ENCODE measurements around the gene AHSG.
A peak's percentile ranks its signal among the peaks of the same experiment; 100 is the strongest.
"Not testable (repeated sequence)": the region's sequence is repeated elsewhere in the genome, so short reads cannot be mapped to it uniquely, and the experiment has no call there.

The AHSG gene, protein sequence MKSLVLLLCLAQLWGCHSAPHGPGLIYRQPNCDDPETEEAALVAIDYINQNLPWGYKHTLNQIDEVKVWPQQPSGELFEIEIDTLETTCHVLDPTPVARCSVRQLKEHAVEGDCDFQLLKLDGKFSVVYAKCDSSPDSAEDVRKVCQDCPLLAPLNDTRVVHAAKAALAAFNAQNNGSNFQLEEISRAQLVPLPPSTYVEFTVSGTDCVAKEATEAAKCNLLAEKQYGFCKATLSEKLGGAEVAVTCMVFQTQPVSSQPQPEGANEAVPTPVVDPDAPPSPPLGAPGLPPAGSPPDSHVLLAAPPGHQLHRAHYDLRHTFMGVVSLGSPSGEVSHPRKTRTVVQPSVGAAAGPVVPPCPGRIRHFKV

DNA sequence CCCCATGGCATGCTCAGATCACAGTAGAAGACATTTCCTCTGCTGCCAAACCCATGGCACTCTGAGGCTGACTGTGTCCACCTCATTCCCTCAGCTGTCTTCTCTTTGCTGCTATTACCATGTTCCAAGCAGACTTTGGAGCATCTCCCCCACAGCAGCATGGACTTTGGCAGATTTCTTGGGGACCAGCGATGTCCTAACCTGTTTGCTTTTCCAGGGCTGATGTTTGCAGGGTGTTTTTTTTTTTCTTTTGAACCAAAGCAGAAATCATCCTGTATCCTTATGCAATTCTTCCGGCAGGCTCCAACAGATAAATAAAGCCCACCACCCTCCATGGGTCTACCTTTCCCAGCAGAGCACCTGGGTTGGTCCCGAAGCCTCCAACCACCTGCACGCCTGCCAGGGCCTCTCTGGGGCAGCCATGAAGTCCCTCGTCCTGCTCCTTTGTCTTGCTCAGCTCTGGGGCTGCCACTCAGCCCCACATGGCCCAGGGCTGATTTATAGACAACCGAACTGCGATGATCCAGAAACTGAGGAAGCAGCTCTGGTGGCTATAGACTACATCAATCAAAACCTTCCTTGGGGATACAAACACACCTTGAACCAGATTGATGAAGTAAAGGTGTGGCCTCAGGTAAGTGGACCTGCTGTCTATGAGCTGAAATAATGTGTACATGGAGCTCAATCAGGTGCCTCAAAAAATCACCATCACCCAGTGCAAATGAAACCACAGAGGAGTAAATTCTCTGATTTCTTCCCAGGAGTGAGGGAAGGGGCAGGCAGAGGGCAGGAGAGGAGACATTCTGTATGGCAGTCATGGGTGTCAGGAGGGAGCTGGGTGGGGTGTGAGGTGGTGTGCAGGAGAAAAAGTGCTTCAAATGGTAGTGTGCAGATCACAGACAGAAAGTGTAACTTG is at the start of gene AHSG:
TSS of gene AHSG (plus strand) at position 340 of the 916 bp plus-strand sequence. CDS start at position 422, 82 bp downstream.
- Mint-ChIP-seq H3K36me3 (ENCODE audit: low read depth) (no peaks in the 10 kb centered on the region), H3K4me3 (no peak within 1 kb of the TSS), H3K27ac (no peak within 1 kb of the TSS), H3K27me3 (peaks cover 31% of the 10 kb centered on the region), H3K9me3 (no peaks in the 10 kb centered on the region), H3K4me1 (ENCODE audit: low read depth) (peaks cover 21% of the 10 kb centered on the region)

DNA sequence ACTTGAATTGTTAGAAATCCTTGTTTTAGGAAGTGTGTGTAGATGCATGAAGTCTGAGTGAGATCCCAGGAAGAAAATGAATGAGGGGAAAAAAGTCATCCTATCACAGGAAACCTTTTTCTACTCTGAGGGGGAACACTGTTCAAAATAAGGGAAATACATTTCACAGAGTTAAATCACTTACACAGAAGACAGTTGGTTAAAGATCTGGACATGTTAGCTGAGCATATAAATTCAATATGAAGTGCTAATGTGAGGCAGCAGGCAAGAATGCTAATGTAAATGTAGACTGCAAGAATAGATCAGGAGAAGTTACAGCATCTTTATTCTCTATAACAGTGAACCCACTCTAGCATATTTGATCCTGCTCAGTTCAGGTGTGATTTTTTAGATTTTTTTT is 48.3 kb upstream of the AHSG start:
- Mint-ChIP-seq H3K36me3 (ENCODE audit: low read depth) (peaks cover 42% of the 10 kb centered on the region), H3K27me3 (no peaks in the 10 kb centered on the region), H3K4me3 (no peak overlapping the region), H3K27ac (no peak overlapping the region), H3K4me1 (ENCODE audit: low read depth) (peaks cover 74% of the 10 kb centered on the region), H3K9me3 (no peaks in the 10 kb centered on the region)

DNA sequence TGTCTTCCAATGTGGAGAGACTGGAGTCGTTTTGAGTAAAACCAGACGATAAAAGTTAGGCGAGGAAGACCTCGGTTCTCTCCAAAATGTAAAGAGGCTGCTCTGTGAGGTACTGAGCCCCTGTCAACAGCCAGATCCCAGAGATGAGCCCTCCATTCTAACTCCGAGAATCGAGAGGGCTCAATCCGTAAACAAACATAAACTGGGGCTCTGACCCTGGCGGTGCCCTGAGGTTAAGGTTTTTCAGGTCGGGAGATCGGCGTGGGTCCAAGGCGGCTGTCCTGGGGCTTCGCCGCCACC is 46.1 kb upstream of the AHSG start:
- H3K4me3 Mint-ChIP-seq: peak overlapping the region; percentile 99
- peaks cover 36% of the 10 kb centered on the region for H3K36me3 Mint-ChIP-seq (ENCODE audit: low read depth)
- H3K9me3 Mint-ChIP-seq: no peaks in the 10 kb centered on the region

DNA sequence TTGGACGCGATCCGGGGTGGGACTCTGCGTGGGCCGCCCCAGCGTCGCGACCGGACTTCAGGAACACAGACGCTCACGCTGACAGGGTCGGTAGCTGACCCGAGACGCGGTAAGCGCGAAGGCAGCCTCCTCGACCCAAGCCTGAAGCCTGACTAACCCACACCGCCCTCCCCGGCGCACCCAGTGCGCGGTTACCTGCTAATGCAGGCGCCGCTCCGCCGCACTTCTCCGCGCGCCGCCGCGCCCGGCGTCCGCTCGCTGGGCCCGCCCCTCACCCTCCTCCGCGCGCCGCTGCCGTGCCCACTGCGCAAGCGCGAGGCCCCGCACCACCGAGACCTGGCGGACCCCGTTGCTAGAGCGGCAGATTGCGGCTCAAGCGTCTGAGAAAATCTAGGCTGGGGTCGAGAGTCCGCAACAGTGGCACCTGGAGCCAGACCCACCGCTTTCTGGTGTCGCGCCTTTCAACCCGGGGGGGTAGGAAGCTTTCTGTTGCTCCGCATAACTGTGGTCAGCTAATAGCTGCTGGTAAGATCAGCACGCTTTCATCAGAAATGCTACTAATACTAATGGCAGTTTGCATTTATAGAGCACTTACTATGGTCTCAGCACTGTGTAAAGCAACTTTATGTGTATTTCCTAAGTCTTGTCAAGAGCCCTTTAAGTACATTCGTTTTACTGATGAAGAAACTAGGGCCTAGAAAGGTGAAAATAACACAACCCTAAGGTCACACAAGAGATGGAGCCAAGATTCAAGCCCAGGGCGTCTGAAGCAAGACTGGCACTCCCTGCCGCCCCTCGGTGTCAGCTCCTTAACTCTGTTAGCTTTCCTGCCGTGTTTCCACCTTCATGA is 45.6 kb upstream of the AHSG start, which contains the start of gene TBCCD1:
TSS of gene TBCCD1 (minus strand) at position 268 of the 850 bp plus-strand sequence. CDS start 3,010 bp downstream, outside the sequence.
- H3K9me3 Mint-ChIP-seq: no peaks in the 10 kb centered on the region
- peak within 1 kb of the TSS; percentile 88 for H3K27ac Mint-ChIP-seq
- peaks cover 69% of the 10 kb centered on the region for H3K4me1 Mint-ChIP-seq (ENCODE audit: low read depth)
- peaks cover 34% of the 10 kb centered on the region for H3K36me3 Mint-ChIP-seq (ENCODE audit: low read depth)
- H3K27me3 Mint-ChIP-seq: no peaks in the 10 kb centered on the region
- H3K4me3 Mint-ChIP-seq: peak within 1 kb of the TSS; percentile 99

More for the DNA sequence above, 46.1 kb upstream of the AHSG start:
- Mint-ChIP-seq H3K27ac (peak overlapping the region; percentile 88), H3K27me3 (no peaks in the 10 kb centered on the region), H3K4me1 (ENCODE audit: low read depth) (peaks cover 70% of the 10 kb centered on the region)

DNA sequence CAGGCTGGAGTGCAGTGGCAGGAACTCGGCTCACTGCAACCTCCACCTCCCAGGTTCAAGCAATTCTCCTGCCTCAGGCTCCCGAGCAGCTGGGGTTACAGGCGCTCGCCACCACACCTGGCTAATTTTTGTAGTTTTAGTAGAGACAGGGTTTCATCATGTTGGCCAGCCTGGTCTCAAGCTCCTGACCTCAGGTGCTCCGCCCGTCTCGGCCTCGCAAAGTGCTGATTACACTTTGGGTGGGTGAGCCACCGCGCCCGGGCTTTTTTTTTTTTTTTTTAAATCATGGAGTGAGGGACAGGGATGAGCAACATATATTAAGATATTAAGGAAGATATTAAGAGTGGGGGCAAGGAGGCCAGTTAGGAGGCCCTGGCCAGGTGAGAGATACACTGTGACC is 43.5 kb upstream of the AHSG start:
- H3K4me1 Mint-ChIP-seq (ENCODE audit: low read depth): peaks cover 71% of the 10 kb centered on the region
- not testable (repeated sequence) for H3K27me3 Mint-ChIP-seq, H3K9me3 Mint-ChIP-seq
- peaks cover 34% of the 10 kb centered on the region for H3K36me3 Mint-ChIP-seq (ENCODE audit: low read depth)
- H3K4me3 Mint-ChIP-seq: peak overlapping the region; percentile 99
- H3K27ac Mint-ChIP-seq: peak overlapping the region; percentile 94

DNA sequence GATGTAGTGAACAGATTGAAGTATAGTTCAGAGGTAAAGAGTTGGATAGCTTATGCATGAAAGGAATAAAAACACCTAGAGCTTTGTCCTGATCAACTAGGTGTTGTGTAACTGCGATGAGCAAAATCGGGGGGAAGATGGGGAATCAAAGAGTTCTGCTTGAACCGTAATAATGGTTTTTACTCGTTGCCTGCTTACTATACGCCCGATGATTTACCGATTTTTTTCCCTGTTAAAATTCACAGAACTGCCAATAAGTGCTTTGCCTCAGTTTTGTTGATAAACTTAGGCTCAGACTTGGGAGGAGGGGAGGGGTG is 43.1 kb upstream of the AHSG start:
- H3K27ac Mint-ChIP-seq: peak overlapping the region; percentile 94
- peaks cover 71% of the 10 kb centered on the region for H3K4me1 Mint-ChIP-seq (ENCODE audit: low read depth)

DNA sequence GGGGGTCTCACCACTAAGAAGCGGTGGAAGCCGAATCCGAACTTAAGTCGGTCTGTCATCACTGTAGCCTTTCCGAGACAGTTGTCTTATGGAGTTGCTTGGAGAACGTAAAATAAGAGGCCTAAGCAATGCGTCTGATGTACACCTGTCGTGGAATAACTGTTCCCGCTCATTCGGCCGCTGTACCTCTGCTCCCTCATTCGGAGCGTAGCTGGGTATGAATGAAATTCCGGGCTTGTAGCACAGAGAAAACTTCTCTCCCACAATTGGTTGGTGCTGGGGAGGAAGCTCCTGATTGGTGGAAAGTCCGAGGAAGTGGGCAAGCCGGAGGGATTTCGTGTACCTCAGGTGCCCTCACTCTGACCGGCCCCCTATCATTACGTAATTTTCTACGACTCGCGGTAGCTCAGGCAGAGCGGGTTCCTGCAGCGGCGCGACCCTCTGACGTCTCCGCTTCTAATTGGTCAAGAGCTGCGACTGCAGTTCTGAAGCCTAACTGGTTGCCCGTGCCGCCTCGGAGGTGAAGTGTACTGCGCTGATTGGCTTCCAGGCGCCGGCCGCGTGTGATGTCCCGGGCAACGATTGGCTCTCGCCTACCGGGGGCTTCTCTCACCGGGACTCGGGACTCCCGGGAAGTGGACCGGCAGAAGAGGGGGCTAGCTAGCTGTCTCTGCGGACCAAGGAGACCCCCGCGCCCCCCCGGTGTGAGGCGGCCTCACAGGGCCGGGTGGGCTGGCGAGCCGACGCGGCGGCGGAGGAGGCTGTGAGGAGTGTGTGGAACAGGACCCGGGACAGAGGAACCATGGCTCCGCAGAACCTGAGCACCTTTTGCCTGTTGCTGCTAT is 42.5 kb upstream of the AHSG start, which contains the start of gene DNAJB11:
TSS of gene DNAJB11 (plus strand) at position 625 of the 845 bp plus-strand sequence. CDS start at position 803, 178 bp downstream.
- H3K36me3 Mint-ChIP-seq (ENCODE audit: low read depth): peaks cover 36% of the 10 kb centered on the region
- no peaks in the 10 kb centered on the region for H3K9me3 Mint-ChIP-seq
- H3K4me3 Mint-ChIP-seq: peak within 1 kb of the TSS; percentile 99
- peak within 1 kb of the TSS; percentile 94 for H3K27ac Mint-ChIP-seq
- H3K4me1 Mint-ChIP-seq (ENCODE audit: low read depth): peaks cover 72% of the 10 kb centered on the region
- no peaks in the 10 kb centered on the region for H3K27me3 Mint-ChIP-seq

More for the DNA sequence above, 43.1 kb upstream of the AHSG start:
- peaks cover 33% of the 10 kb centered on the region for H3K36me3 Mint-ChIP-seq (ENCODE audit: low read depth)
- peak overlapping the region; percentile 99 for H3K4me3 Mint-ChIP-seq
- H3K27me3 Mint-ChIP-seq: no peaks in the 10 kb centered on the region
- no peaks in the 10 kb centered on the region for H3K9me3 Mint-ChIP-seq

DNA sequence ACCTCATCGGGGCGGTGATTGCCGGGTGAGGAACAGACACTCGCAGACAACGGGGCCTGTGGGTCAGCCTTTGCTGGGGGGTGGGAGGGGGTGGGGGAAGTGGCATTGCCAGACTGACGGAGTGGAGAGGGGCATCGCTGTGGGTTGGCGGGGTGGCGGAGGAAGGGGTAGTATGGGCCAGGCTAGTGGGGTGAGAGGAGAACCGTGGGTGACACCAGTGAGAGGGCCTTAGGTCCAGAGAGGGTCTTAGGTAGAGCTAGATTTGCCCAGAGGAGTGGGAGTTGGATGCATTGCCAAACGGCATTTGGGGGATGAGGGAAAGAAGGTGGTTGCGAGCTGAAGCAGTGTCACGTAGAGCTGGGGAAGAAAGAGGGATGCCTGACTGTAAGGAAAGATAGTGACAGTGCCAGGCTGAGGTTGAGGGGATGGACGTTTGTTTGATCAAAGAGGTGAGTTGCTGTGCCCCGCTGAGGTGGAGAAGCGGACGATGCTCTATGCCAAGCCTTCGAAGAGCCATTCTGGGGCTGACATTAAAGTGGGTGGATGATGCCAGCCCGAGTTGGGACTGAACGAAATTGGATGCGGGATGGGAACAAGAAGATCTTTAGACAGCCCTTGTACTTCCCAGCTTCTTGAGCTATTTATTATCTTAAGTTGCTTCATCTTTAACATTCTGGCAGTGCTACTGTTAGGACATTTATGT is 41.8 kb upstream of the AHSG start:
- H3K9me3 Mint-ChIP-seq: no peaks in the 10 kb centered on the region
- H3K27ac Mint-ChIP-seq: peak overlapping the region; percentile 94
- peak overlapping the region; percentile 99 for H3K4me3 Mint-ChIP-seq
- no peaks in the 10 kb centered on the region for H3K27me3 Mint-ChIP-seq
- H3K36me3 Mint-ChIP-seq (ENCODE audit: low read depth): peaks cover 44% of the 10 kb centered on the region
- peaks cover 73% of the 10 kb centered on the region for H3K4me1 Mint-ChIP-seq (ENCODE audit: low read depth)

DNA sequence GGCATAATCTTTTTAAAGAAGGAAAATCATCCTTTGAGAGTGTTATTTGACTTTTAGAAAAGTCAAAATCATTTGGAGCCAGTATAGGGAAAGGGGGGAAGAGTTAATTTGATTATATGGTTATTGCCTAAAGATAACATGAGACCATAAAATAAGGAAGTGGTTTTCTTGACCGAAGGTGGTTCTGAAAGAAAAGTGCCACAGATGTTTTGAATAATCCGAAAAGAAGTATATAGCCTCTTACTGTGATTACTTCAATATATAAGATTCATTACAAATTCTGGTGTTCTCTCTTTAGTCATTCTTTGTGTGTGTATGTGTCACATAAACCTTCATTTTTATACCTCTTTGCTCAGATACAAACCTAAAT is 41.2 kb upstream of the AHSG start:
- Mint-ChIP-seq H3K4me1 (ENCODE audit: low read depth) (peaks cover 70% of the 10 kb centered on the region), H3K27me3 (no peaks in the 10 kb centered on the region), H3K9me3 (no peaks in the 10 kb centered on the region), H3K27ac (peak overlapping the region; percentile 94), H3K36me3 (ENCODE audit: low read depth) (peaks cover 49% of the 10 kb centered on the region), H3K4me3 (peak overlapping the region; percentile 99)

DNA sequence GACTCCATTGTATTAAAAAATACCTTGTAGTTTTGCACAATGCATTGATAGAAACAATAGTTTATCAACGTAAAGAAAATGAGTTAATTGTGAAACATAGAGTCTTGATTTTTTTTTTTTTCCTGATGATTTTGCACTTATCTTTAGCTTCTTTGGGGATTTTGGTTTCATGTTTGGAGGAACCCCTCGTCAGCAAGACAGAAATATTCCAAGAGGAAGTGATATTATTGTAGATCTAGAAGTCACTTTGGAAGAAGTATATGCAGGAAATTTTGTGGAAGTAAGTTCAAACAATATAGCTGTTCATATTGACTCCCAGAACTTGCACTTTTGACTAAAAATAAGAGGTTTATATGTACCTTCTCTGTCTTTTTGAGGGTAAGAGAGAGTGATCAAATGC is 35.3 kb upstream of the AHSG start:
- Mint-ChIP-seq H3K4me1 (ENCODE audit: low read depth) (peaks cover 28% of the 10 kb centered on the region), H3K36me3 (ENCODE audit: low read depth) (peaks cover 87% of the 10 kb centered on the region), H3K9me3 (no peaks in the 10 kb centered on the region), H3K27ac (no peak overlapping the region), H3K4me3 (no peak overlapping the region), H3K27me3 (no peaks in the 10 kb centered on the region)

DNA sequence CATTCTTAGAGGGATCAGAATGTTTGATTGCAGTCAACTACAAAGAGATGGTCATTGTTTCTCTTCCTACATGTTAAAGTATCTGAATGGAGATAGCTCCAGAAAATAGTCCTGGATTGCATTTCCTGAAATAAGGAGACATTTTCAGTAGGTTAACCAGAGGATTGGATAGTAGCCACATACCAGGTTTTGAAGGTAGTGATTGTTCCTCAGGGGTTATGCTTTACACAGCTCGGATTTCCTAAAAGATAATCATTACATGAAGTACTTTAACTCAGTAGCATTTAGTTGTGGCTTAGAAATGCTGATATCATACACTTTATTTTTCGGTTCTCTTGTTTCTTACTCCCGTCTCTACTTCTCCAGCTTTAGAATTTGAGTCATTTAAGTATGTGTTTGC is 32.1 kb upstream of the AHSG start:
- Mint-ChIP-seq H3K4me3 (no peak overlapping the region), H3K4me1 (ENCODE audit: low read depth) (peaks cover 5% of the 10 kb centered on the region), H3K27me3 (no peaks in the 10 kb centered on the region), H3K36me3 (ENCODE audit: low read depth) (peaks cover 88% of the 10 kb centered on the region), H3K27ac (no peak overlapping the region), H3K9me3 (no peaks in the 10 kb centered on the region)

DNA sequence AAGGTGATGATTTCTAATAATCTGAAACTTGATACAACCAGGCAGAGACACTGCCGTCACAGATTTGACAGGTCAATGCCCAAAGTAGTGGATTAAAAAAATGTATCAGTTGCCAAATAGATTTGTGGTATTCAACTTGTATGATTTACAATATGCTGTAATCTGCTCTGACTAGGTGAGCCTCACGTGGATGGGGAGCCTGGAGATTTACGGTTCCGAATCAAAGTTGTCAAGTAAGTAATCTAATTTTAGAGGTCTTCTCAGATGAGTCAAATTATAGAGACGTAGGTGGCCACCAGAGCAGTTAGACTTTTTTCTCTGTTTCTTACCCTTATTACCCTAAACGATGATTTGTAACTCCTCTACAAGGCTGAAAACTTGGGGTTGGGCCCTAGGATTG is 30.3 kb upstream of the AHSG start:
- H3K9me3 Mint-ChIP-seq: no peaks in the 10 kb centered on the region
- no peak overlapping the region for H3K4me3 Mint-ChIP-seq
- no peaks in the 10 kb centered on the region for H3K27me3 Mint-ChIP-seq
- H3K27ac Mint-ChIP-seq: no peak overlapping the region
- peaks cover 76% of the 10 kb centered on the region for H3K36me3 Mint-ChIP-seq (ENCODE audit: low read depth)
- H3K4me1 Mint-ChIP-seq (ENCODE audit: low read depth): no peaks in the 10 kb centered on the region

DNA sequence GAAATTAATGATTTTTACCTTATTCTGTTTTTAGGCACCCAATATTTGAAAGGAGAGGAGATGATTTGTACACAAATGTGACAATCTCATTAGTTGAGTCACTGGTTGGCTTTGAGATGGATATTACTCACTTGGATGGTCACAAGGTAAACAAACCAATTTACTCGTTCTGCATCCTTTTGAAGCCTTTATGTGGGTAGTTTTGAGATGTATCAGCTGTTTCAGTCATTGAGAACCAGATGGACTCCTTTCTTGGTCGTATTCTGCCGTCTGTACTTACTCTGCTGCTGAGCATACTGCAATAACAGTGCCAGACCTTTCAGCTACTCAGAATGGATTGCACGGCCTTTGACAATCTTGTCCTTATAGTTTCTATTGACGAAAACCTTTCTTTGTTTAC is 29.0 kb upstream of the AHSG start:
- H3K4me3 Mint-ChIP-seq: no peak overlapping the region
- H3K27me3 Mint-ChIP-seq: no peaks in the 10 kb centered on the region
- no peaks in the 10 kb centered on the region for H3K9me3 Mint-ChIP-seq
- no peak overlapping the region for H3K27ac Mint-ChIP-seq
- H3K36me3 Mint-ChIP-seq (ENCODE audit: low read depth): peaks cover 64% of the 10 kb centered on the region
- peaks cover 6% of the 10 kb centered on the region for H3K4me1 Mint-ChIP-seq (ENCODE audit: low read depth)

Data from stimulated activated naive CD8-positive, alpha-beta T cell treated with anti-CD3 and anti-CD28 coated beads, Interleukin-15, Interleukin-2, amounts not matched to agents 100 ng/mL and 50 ng/mL, for 24 hours (primary cell).